SU-DHL-6 (cell line): ENCODE data around the gene ACTN1.

Experiments used
- H2AFZ ChIP-seq: fragments of 200-600 bp; sonication (generic); 2 replicates; pipeline ENCODE4 v1.6.1; 2014; ENCODE audit warnings: low read depth, mild to moderate bottlenecking, moderate library complexity, mixed read lengths, antibody characterized with exemption, low read length; ENCODE audit not compliant: severe bottlenecking
- H3F3A ChIP-seq: fragments of 200-600 bp; shearing (Covaris generic); 2 replicates; pipeline ENCODE4 v1.6.0; 2016; ENCODE audit warnings: antibody characterized with exemption, mild to moderate bottlenecking; ENCODE audit not compliant: insufficient read depth
- H3K27ac ChIP-seq: fragments of 200-600 bp; sonication (generic); 2 replicates; pipeline ENCODE4 v1.5.1; 2016; ENCODE audit warnings: low read depth, mild to moderate bottlenecking, low read length, moderate library complexity, mixed read lengths
- H3K27me3 ChIP-seq: fragments of 200-600 bp; sonication (generic), shearing (Covaris generic); 2 replicates; pipeline ENCODE4 v1.6.0; 2014; ENCODE audit warnings: mild to moderate bottlenecking, low read length
- H3K36me3 ChIP-seq: fragments of 200-600 bp; sonication (generic); 2 replicates; pipeline ENCODE4 v1.6.1; 2014; ENCODE audit warnings: mild to moderate bottlenecking, low read length, mixed read lengths
- H3K4me2 ChIP-seq: fragments of 300-600, 200-600 bp; shearing (Covaris generic), sonication (generic); 2 replicates; pipeline ENCODE4 v1.6.0; 2014; ENCODE audit warnings: low read length, low read depth, mild to moderate bottlenecking; ENCODE audit not compliant: poor library complexity, severe bottlenecking
- H3K4me3 ChIP-seq: fragments of 200-600 bp; sonication (generic); 2 replicates; pipeline ENCODE4 v1.5.1; 2014; ENCODE audit warnings: antibody characterized with exemption, low read length, mild to moderate bottlenecking, mixed read lengths; ENCODE audit not compliant: insufficient read depth, poor library complexity, severe bottlenecking
- H3K79me2 ChIP-seq: fragments of 200-600 bp; sonication (generic); 2 replicates; pipeline ENCODE4 v1.6.1; 2014; ENCODE audit warnings: mild to moderate bottlenecking, low read length, moderate library complexity; ENCODE audit not compliant: insufficient read depth
- H3K9ac ChIP-seq: fragments of 200-600 bp; sonication (generic); 2 replicates; pipeline ENCODE4 v1.7.0; 2014; ENCODE audit warnings: mild to moderate bottlenecking, low read length
- H3K9me2 ChIP-seq: fragments of 200-600 bp; sonication (generic); replicated peaks from 2 replicates; pipeline ENCODE4 v1.6.1; 2014; ENCODE audit warnings: low read length; ENCODE audit not compliant: insufficient read depth
- H3K9me3 ChIP-seq: fragments of 200-600 bp; sonication (generic); 2 replicates; pipeline ENCODE4 v1.6.1; 2014; ENCODE audit warnings: low read length, mixed read lengths; ENCODE audit not compliant: insufficient read depth
- H4K20me1 ChIP-seq: fragments of 200-600 bp; sonication (generic); 2 replicates; pipeline ENCODE4 v1.6.1; 2014; ENCODE audit warnings: low read depth, mild to moderate bottlenecking, antibody characterized with exemption, low read length, moderate library complexity, mixed read lengths
- EZH2phosphoT487 ChIP-seq: fragments of 200-600 bp; sonication (generic), shearing (Covaris generic); conservative IDR thresholded peaks from 2 replicates; pipeline ENCODE4 v1.6.1; 2018; ENCODE audit warnings: mild to moderate bottlenecking, antibody characterized with exemption, low read length, moderate library complexity, mixed read lengths
- TF ChIP-seq, protein P1 (sequence below): fragments of 200-600 bp; sonication (generic); IDR thresholded peaks from one replicate; pipeline ENCODE4 v1.5.1; 2017; ENCODE audit warnings: antibody characterized with exemption, mild to moderate bottlenecking, low read length, moderate library complexity; ENCODE audit not compliant: insufficient read depth, poor library complexity, severe bottlenecking

Gene ACTN1

DNA sequence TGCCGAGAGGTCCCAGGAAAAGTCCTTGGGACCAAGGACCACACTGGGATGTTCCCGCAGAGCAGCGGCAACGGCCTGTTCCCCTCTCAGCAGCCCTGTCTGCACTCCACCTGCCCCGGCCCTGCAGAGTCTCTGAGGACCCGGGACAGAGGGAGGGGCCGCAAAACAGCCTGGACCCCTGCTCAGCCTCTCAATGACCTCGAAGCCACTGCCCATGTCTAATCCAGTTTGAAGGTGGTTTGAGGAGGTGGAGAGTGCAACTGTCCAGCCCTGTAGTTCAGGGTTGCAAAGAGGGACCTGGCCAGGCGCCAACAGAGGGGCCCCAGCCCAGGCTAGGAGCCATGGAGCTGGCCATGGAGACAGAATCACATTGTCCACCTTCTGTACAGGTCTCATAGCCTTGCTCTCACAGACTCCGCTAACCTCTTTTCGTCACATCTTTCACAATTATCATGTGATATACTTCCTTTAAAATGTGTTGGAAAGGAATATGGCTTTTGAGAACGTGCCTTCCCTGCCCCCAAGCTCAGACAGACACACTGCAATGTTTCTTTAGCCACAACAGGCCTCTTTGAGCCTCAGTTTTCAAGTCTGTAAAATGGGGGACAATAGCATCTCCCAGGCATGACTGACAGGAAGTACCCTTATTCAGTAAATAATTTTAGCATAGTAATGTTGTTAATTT is 49.3 kb downstream of the ACTN1 start:
- no peaks in the 10 kb centered on the region for H3K36me3 ChIP-seq
- H3F3A ChIP-seq: no peaks in the 10 kb centered on the region
- H3K9ac ChIP-seq: no peak overlapping the region
- no peaks in the 10 kb centered on the region for H3K79me2 ChIP-seq
- H2AFZ ChIP-seq: no peak overlapping the region
- no peak overlapping the region for H3K4me2 ChIP-seq
- TF ChIP-seq, protein P1, sequence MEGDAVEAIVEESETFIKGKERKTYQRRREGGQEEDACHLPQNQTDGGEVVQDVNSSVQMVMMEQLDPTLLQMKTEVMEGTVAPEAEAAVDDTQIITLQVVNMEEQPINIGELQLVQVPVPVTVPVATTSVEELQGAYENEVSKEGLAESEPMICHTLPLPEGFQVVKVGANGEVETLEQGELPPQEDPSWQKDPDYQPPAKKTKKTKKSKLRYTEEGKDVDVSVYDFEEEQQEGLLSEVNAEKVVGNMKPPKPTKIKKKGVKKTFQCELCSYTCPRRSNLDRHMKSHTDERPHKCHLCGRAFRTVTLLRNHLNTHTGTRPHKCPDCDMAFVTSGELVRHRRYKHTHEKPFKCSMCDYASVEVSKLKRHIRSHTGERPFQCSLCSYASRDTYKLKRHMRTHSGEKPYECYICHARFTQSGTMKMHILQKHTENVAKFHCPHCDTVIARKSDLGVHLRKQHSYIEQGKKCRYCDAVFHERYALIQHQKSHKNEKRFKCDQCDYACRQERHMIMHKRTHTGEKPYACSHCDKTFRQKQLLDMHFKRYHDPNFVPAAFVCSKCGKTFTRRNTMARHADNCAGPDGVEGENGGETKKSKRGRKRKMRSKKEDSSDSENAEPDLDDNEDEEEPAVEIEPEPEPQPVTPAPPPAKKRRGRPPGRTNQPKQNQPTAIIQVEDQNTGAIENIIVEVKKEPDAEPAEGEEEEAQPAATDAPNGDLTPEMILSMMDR: no peak
- TF ChIP-seq EZH2phosphoT487: no peak
- no peak overlapping the region for H3K4me3 ChIP-seq
- peaks cover 13% of the 10 kb centered on the region; the same call in 1 of the 2 replicates for H3K9me3 ChIP-seq
- no peaks in the 10 kb centered on the region for H3K27me3 ChIP-seq
- no peaks in the 10 kb centered on the region for H3K9me2 ChIP-seq
- H4K20me1 ChIP-seq: no peaks in the 10 kb centered on the region
- no peak overlapping the region for H3K27ac ChIP-seq

DNA sequence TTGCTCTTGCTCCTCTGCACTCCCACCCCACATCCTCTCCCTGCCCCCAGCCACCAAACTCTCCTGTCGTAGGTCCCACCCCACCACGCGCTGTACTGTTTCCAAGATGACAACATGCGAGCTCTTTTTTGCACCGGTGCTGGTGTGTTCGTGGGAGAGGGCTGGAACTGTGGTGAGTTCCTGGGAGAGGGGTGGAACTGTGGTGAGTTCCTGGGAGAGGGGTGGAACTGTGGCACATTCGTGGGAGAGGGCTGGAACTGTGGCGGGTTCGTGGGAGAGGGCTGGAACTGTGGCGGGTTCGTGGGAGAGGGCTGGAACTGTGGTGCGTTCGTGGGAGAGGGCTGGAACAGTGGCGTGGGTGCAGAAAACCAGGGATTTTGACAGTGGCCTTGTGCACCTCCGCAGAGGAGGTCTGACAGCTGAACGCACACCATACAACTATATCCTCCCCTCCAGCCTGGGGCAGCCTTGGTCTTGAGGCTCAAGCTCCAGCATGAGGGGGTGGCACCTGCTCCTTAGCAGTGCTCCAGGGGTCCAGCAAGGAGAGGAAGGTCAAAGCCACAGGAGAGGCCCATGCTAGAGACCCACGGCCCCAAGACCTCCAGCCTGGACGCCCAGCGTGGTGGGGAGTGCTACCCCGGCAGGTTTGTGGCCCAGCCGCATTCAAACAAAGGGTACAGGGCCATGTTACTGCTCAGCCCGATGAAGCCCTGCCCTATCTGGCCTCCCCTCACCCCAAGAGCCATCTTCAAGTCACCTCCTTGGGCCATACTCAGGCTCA is 50.1 kb downstream of the ACTN1 start:
- Histone ChIP-seq H3K27ac (no peak overlapping the region), H2AFZ (no peak overlapping the region), H4K20me1 (no peaks in the 10 kb centered on the region), H3F3A (no peaks in the 10 kb centered on the region), H3K4me3 (no peak overlapping the region), H3K36me3 (no peaks in the 10 kb centered on the region), H3K4me2 (no peak overlapping the region), H3K79me2 (no peaks in the 10 kb centered on the region), H3K27me3 (no peaks in the 10 kb centered on the region), H3K9me3 (peaks cover 13% of the 10 kb centered on the region; the same call in 1 of the 2 replicates), H3K9me2 (no peaks in the 10 kb centered on the region), H3K9ac (no peak overlapping the region)
- no peak for TF ChIP-seq EZH2phosphoT487
- TF ChIP-seq, protein P1: no peak

- Histone ChIP-seq H3F3A (no peaks in the 10 kb centered on the region), H3K9ac (no peak overlapping the region), H3K36me3 (no peaks in the 10 kb centered on the region), H3K27me3 (no peaks in the 10 kb centered on the region), H3K27ac (no peak overlapping the region), H3K79me2 (no peaks in the 10 kb centered on the region), H3K9me2 (no peaks in the 10 kb centered on the region), H2AFZ (no peak overlapping the region), H3K9me3 (peaks cover 13% of the 10 kb centered on the region; the same call in 1 of the 2 replicates), H3K4me3 (no peak overlapping the region), H4K20me1 (no peaks in the 10 kb centered on the region), H3K4me2 (no peak overlapping the region)
- no peak for TF ChIP-seq EZH2phosphoT487
- TF ChIP-seq, protein P1: no peak
Measured at GRCh38 chr14:68927956-68928675, 51.0 kb downstream of the ACTN1 start.
